Activated CD4-positive, alpha-beta T cell treated with anti-CD3 and anti-CD28 coated beads for 4 hours (primary cell): ENCODE measurements around the gene NR6A1.

Experiments used
- DNase-seq, 2 donors: peaks; one replicate each; pipeline ENCODE4 v3.0.0-alpha.2; 2020

NR6A1 gene

GRCh38 chr9:124721109-124721906 lies 49.8 kb downstream of the NR6A1 start:
- DNase-seq = no peak

- DNase-seq = no peak
Observed at GRCh38 chr9:124720429-124721108, 50.5 kb downstream of the NR6A1 start.

- DNase-seq = no peak
Observed at GRCh38 chr9:124718928-124719327, 52.2 kb downstream of the NR6A1 start.

GRCh38 chr9:124717597-124717996 lies 53.5 kb downstream of the NR6A1 start:
- no peak for DNase-seq

GRCh38 chr9:124716808-124717207 lies 54.3 kb downstream of the NR6A1 start:
- no peak for DNase-seq

- no peak for DNase-seq
Observed at GRCh38 chr9:124710766-124711165, 60.3 kb downstream of the NR6A1 start.

GRCh38 chr9:124709292-124709690 lies 61.8 kb downstream of the NR6A1 start:
- no peak for DNase-seq

GRCh38 chr9:124708633-124709291 lies 62.3 kb downstream of the NR6A1 start:
- DNase-seq = no peak

GRCh38 chr9:124708074-124708473 lies 63.0 kb downstream of the NR6A1 start:
- no peak for DNase-seq

GRCh38 chr9:124707666-124708065 lies 63.4 kb downstream of the NR6A1 start:
- no peak for DNase-seq

- no peak for DNase-seq
Observed at GRCh38 chr9:124706685-124707084, 64.4 kb downstream of the NR6A1 start.

GRCh38 chr9:124699575-124699974 lies 71.5 kb downstream of the NR6A1 start:
- no peak for DNase-seq

- no peak for DNase-seq
Observed at GRCh38 chr9:124698265-124698664, 72.8 kb downstream of the NR6A1 start.

- DNase-seq = no peak
Observed at GRCh38 chr9:124697326-124698200, 73.5 kb downstream of the NR6A1 start.

GRCh38 chr9:124696101-124696500 lies 75.0 kb downstream of the NR6A1 start:
- no peak for DNase-seq

GRCh38 chr9:124695280-124695890 lies 75.7 kb downstream of the NR6A1 start:
- DNase-seq = no peak

GRCh38 chr9:124694414-124695279 lies 76.5 kb downstream of the NR6A1 start:
- no peak for DNase-seq

- DNase-seq = no peak
Observed at GRCh38 chr9:124693403-124693802, 77.7 kb downstream of the NR6A1 start.

GRCh38 chr9:124688238-124688904 lies 82.7 kb downstream of the NR6A1 start:
- DNase-seq = no peak

GRCh38 chr9:124686918-124687317 lies 84.2 kb downstream of the NR6A1 start:
- DNase-seq = no peak

- no peak for DNase-seq
Observed at GRCh38 chr9:124685217-124685616, 85.9 kb downstream of the NR6A1 start.
